NCI-H1092 (cell line): Measurements from ENCODE around the gene CCDC59.
"Not testable (repeated sequence)": the region's sequence is repeated elsewhere in the genome, so short reads cannot be mapped to it uniquely, and the experiment has no call there.

Experiments used
- DNase-seq: peaks from one replicate; lab custom pipeline; 2025; lab: John Stamatoyannopoulos, UW

CCDC59 gene, protein sequence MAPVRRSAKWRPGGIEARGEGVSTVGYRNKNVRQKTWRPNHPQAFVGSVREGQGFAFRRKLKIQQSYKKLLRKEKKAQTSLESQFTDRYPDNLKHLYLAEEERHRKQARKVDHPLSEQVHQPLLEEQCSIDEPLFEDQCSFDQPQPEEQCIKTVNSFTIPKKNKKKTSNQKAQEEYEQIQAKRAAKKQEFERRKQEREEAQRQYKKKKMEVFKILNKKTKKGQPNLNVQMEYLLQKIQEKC

DNA sequence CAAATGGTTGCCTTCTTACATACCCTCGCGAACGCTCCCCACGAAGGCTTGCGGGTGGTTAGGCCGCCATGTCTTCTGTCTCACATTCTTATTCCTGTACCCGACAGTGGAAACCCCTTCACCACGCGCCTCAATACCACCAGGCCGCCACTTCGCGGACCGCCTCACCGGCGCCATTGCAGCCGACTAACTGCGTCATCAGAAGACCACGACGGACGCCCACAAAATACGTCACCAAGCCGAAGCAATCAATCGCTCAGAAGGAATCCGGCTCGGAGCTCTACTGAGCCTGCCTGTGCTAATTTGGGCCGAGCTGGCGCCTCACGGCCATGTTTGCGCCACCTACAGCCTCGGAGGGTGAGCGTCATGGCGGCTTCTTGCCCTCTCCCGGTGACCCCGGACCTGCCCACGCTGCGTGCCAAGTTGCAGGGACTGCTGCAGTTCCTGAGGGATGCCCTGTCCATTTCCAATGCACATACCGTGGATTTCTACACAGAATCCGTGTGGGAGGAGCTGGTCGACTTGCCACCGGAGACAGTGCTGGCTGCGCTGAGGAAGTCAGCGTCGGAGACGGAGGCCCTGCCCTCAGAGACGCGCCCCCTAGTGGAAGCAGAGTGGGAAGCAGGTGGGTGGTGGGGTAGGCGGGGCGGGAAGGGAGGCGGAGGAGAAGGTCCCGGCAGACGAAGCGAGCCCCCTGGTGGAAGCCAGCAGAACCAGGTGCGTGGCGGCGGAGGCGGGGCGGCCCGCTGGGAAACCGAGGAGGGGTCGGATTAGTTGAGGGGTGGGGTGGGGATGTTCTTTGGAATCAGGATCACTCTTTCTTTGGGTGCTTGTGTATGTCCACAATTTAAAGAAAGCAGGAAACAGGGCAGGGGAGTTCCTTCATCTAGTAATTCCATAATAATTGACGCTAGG is at the start of gene CCDC59, which contains the start of gene METTL25:
Gene CCDC59, minus strand, starts transcription at position 188 of the 915 bp plus-strand sequence. Its CDS starts 11 bp downstream, at position 177.
Gene METTL25, plus strand, starts transcription at position 330 of the 915 bp plus-strand sequence. Its CDS starts 37 bp downstream, at position 367.
- DNase-seq: peak; percentile 95

DNA sequence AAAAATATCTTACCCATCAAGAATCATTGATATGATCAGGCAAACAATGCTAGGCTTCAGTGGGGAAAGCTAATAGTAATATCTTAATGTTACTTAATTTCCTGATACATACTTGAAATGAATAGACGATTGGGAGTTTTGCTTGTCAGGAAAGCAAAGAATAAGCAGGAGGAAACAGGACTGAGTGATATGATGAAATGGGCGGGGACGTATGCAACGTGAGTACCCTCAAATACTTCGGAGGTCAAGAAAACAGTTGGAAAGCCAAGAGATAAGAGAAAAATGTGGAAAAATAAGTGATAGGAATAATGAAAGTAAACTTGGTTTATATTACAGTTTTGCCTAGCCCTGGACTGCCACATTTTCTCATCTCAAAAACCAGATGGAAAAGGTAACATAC is 49.3 kb upstream of the CCDC59 start:
- DNase-seq: no peak

DNA sequence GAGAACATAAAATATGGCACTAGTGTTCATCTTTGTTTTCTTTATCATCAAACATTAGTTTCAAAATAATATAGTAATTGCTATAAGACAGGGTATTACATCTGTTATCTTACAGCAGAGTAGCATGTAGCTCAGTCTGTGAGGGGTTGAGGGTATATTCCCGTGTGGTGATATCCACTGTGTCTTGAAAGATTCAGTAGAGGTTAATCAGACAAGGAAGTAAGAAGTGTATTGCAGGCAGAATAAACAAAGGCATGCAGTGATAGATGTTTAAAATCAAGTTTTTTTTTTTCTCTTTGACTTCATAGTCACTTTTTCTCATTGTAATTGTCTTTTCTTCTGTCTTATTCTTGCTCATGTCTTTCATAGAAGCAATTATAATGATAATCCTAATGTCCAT is 48.5 kb upstream of the CCDC59 start:
- DNase-seq: no peak

DNA sequence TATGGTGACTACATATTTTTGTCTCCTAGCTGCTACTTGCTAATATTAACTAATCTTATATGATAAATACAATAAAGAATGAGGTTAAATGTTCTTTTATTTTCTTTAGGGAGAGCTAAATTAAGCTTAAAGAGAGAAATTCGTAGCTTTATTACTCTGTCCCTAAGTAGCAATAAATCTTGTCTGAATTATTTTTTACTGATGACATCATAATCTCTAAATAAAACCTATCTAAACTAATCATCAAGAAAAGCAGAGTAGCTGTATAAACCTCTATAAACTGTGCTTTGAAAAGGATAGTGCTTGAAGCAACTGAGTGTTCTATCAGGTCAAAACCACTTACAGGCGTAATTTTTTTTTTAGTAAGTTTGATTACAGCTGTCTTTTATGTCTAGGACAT is 42.6 kb upstream of the CCDC59 start:
- no peak for DNase-seq

DNA sequence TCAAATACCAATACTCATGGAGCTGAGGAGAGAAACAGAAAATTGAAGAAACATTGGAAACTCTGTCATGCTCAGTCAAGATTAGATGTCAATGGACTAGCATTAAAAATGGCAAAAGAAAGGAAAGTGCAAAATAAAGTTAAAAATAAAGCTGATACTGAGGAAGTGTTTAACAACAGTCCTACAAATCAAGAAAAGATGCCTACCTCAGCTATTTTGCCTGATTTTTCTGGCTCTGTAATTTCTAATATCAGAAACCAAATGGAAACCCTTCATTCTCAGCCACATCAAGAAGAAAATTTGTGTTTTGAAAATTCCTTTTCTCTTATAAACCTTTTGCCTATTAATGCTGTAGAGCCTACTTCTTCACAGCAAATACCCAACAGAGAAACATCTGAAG is 40.7 kb upstream of the CCDC59 start:
- no peak for DNase-seq

DNA sequence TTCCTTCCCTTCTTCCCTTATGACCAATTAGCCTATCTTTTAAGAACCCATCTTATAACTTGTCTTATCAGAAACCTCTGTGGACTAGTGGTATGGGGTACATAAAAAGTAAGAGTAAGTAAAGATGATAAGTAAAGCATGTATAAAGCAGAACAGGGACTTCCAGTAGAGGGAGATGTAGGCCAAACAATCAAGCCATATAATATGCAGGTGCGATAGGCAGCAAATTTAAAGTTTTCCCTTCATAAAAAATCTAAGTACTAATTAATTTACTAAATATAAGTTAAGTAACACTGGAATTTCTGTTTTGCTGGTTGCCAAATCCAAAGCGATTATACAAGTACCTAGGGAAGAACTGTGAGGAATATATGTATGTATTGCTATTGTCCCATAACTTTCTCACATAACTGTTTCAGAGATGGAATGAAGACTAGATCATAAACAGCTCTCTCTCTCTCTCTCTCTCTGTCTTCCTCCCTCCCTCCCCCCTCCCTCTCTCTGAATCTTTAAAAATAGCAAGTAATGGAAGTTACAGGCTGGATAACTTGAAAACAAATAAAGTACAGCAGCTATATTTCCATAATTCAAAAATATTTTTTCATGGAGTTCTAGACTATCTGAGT is 25.9 kb upstream of the CCDC59 start:
- no peak for DNase-seq

DNA sequence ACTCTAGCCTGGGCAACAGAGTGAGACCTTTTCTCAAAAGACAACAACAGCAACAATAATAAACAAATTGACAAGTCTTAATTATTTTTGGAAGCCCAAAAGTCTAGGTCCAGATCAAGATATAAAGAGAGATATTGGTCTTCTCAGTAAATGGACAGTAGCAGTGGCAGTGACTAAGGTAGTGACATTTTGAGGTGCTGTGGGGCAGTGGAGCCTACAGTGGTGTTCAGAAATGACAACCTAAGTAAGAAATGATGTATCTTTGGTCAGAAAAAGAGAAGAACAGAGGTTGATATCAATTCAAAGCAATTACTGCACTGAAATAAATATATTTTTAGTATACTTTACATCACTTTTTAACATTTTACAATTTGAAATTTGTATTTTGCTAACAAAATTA is 20.8 kb upstream of the CCDC59 start:
- DNase-seq: no peak

DNA sequence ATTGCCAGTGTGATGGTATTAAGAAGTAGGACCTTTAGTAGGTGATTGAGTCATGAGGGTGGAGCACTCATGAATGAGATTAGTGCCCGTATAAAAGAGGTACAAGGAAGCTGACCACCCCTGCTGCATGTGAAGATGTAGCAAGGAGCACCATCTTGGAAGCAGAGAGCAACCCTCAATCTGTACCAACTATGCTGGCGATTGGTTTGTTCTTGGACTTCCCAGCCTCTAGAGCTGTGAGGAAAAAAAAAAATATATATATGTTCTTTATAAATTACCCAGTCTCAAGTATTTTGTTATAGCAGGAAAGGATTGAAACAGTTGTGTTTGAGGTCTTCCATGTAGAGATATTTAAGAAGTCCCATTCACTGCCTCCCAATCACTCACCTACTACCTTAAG is 17.0 kb upstream of the CCDC59 start:
- DNase-seq: no peak

DNA sequence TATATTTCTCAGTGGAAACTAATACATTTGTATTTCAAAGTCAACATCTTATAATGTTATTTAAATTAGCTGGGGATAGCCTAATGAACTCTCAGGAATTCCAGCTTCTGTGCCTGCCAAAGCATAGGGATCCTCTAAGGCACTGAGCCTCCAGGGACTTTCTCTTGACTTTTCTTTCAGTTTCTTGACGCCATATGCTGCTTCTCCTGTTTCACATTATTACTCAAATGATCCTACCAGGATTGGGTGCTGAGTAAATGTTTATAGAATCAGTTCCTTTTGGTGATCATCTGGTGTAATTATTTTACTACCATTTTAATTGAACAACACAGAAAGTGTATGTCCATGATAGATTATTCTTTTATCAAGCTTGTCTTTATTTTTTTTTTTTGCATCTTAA is 8.0 kb upstream of the CCDC59 start:
- DNase-seq: no peak

DNA sequence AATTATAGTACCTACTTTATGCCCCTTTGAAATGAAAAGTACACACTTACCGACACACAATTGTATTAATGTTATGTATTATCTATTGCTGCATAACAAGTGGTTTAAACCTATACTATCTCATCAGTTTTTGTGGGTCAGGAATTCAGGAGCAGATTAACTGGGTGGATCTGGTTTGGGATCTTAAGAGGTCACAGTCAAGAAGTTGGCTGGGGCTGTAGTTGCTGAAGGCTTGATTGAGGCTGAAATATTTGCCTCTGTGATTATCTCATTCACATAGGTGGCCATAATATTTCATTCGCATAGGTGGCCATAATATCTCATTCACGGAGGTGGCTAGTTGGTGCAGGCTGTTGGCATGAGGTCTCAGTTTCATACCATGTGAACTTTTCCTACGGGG is 5.8 kb upstream of the CCDC59 start:
- DNase-seq: no peak

DNA sequence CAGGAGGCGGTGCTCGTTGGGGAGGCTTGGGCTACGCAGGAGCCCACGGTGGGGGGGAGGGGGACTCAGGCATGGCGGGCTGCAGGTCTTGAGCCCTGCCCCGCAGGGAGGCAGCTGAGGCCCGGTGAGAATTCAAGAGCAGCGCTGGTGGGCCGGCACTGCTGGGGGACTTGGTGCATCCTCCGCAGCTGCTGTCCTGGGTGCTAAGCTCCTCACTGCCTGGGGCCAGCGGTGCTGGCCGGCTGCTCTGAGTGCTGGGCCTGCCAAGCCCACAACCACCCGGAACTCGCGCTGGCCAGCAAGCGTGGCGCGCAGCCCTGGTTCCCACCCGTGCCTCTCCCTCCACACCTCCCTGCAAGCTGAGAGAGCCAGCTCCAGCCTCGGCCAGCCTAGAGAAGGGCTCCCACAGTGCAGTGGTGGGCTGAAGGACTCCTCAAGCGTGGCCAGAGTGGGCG is 3.3 kb upstream of the CCDC59 start:
- DNase-seq: no peak

DNA sequence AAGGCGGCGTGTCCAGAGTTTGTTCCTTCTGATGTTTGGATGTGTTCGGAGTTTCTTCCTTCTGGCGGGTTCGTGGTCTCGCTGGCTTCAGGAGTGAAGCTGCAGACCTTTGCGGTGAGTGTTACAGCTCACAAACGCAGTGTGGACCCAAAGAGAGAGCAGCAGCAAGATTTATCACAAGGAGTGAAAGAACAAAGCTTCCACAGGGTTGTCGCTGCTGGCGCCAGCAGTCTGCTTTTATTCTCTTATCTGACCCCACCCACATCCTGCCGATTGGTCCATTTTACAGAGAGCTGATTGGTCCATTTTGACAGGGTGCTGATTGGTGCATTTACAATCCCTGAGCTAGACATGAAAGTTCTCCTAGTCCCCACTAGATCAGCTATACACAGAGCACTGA is 2.6 kb upstream of the CCDC59 start:
- not testable (repeated sequence) for DNase-seq

DNA sequence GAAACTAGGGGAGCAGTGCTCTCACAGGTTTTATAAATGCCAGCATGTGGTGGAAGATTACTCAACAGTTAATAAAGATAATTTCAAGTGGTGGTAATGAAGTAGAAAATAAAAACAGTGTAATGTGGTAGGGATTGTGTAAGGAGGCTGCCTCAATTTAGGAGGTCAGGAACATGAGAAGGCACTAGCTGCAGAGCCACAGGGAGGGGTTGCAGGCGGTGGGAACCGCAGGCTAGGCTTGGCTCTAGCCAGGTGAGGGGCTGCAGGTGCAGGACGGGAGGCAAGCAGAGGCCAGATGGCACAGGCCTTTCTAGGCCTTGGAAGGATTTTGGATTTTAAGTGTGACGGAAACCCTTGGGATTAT is 910 bp upstream of the CCDC59 start:
- DNase-seq: no peak

DNA sequence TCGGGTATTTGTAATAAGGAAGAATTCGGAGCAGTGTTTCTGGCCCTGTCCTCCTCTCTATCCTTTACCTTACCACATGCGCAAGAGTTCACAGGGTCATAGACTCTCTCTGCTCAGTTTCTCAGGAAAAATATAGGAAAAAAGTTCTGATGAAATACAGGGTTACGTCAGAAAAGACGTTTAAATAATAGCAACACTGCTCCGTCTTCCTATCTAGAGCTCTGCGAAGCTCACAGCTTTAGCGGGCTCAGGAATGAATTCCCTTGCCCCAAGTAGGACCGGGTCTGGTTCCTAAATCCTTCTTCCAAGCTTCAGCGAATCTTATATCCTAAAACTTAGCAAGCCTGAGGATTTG is 365 bp downstream of the CCDC59 start:
- DNase-seq: no peak

DNA sequence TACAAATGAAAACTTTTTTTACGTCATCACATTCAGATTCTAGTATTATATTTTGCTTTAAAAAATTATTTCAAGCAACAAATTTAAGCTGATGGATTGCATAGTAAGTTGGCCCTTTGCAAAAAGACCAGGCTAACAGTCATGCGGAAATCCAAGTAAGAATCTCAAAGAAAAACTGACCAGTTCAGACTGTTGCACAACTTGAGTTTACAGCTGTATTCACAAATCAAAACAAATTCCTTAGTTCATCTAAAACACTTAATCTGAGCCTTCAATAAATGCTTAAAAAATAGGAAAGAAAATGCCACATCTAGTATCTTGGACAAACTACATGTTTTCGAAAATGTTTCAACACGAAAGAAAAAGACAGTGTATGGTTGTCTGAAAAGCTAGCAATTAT is 847 bp downstream of the CCDC59 start:
- no peak for DNase-seq

DNA sequence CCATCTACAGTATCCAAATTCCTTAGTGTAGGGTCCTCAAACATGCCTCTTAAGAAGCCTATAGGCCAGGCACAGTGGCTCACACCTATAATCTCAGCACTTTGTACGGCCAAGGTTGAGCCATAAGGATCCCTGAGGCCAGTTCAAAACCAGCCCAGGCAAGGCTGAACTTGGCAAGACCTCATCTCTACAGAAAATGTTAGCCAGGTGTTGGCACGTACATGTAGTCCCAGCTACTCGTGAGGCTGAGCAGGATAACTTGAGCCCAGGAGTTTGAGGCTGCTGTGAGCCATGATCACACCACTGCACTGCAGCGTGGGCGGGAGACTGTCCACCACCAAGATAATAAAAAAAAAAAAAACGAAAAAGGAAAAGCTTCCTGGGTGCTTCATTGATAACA is 6.8 kb downstream of the CCDC59 start:
- DNase-seq: no peak

DNA sequence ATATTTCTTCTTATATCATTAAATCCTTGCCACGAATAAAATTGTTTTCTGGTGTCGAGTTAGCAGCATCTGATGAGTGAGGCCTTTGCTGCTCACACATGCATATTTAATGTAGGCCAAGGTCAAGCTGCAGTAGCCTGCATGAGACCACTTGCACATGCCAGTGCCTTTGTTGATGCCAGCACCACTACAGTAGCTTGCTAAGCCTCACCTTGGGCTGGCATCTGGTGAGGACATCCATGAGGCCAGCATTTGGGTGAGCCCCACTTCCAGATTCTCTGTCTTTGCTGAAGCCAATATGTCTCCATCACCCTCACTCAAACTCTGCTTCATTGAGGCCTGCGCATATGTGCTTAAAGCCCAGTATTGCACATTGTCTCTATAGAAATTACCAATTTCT is 8.0 kb downstream of the CCDC59 start:
- DNase-seq: no peak

DNA sequence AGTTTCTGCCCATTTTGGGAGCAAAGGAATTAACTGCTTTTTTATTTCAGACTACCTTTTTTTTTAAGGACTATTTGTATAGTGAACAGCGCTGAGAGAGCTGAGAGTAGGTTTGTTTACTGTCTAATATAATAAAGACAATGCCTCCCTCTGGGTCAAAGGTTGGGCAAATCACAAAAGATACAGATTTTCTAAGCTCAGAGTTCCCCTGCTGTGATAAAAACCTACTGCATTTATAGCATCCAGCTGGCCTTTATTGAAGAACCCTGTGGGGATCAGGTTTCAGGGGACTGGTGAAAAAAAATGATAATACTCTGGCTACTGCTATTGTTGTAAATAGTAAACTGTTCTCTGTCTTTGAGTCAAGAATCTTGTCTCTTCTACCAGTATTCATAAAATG is 28.7 kb downstream of the CCDC59 start:
- peak; percentile 81 for DNase-seq

DNA sequence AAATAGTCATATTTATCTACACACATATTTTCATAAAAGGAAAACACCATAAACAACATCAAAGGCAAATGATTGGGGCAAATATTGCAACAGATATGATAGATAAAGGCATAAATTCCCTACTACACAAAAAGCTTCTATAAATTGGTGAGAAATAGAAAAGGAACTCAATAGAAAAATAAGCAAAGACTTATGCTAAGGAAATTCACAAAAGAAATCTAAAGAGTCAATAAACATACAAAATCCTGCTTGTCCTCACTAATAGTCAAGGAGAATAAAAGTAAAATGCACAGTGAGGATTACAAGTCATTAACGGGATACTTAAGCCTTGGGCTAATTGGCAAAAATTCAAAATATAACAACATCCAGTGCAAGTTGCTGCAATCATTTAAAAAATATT is 30.3 kb downstream of the CCDC59 start:
- DNase-seq: no peak

DNA sequence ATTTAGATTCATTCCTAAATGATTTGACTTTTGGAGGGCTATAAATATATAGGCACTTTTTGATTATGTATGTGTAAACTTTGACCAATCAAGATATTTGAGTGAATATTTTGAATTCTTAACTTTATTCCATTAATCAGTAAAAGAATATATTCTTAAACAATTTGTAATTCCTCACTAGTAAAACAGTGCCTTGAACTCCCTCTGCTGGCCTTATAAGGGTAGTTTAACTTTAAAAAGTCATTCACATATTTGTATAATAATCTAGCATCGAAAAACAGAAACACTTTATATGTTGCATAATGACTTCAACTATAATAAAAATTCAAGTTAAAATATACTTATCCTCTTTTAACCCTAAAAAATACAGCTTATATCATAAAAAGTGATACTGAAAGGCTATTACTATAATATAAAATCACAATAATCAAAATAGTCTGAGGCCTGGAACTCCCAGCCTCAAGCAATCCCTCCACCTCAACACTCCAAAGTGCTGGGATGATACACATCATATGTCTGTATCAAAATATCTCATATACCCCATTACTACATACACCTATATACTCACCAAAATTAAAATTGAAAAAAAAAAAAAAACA is 31.2 kb downstream of the CCDC59 start:
- DNase-seq: peak; percentile 21

DNA sequence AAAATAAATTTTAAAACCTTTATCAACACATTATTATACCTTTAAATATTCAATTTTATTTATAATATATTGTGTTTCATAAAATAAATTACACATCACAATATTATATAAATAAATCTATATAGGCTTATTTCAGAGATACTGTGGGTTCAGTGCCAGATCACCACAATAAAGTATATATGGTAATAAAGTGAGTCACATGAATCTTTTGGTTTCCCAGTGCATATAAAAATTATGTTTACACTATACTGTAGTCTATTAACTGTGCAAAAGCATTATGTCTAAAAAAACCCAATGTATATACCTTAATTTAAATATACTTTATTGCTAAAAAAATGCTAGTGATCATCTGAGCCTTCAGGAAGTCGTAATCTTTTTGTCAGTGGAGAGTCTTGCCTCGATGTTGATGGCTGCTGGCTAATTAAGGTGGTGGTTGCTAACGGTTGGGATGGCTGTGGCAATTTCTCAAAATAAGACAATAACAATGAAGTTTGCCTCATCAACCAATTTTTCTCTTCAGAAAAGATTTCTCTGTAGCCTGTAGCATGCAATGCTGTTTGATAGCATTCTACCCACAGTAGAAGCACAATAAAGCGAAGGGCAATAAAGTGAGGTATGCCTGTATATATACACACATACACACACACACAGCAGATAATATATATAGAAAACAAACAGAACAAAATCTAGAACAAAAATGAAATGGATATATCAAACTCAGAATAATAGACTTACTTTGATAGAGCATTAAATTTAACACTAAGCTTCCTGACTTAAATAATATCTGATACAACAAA is 32.4 kb downstream of the CCDC59 start:
- DNase-seq: no peak

DNA sequence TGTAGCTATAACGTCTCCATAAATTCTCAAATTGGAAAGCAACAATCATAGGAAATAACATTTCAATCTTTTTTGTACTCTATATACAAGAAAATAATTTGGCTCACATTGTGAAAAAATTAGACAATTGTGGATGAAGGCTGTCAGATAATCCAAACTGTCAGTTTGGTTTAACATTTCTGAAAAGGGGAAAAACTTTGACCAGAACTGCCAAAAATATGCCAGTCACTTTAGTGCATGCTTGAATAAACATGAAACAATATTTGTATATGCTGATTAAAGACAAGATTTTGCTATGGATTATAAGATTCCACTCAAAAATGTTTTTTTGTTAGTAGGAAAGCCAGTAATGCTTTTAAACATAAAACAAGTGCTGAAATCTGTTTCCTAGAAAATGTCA is 38.9 kb downstream of the CCDC59 start:
- DNase-seq: no peak
